Measurements from ENCODE around the gene DHX15.

DNA sequence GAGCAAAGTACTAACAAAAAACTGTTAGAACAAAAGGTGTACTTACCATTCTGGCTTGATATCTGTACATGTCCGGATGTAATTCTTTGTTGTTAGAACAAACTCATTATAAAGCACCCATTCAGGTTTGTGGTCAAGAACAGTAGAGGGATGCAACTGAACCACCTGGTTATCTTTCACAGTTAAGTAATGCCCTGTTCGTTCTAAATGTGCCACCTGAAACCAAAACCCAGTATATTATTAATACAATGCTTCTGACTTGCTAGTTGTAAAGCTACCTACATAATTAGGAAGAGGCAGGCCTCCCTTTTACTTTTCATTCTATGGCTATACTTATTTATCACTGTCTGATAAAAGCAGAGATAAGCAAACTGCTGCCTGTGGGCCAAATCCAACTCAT lies 54.8 kb downstream of the DHX15 start:
- TF ChIP-seq, protein P1, sequence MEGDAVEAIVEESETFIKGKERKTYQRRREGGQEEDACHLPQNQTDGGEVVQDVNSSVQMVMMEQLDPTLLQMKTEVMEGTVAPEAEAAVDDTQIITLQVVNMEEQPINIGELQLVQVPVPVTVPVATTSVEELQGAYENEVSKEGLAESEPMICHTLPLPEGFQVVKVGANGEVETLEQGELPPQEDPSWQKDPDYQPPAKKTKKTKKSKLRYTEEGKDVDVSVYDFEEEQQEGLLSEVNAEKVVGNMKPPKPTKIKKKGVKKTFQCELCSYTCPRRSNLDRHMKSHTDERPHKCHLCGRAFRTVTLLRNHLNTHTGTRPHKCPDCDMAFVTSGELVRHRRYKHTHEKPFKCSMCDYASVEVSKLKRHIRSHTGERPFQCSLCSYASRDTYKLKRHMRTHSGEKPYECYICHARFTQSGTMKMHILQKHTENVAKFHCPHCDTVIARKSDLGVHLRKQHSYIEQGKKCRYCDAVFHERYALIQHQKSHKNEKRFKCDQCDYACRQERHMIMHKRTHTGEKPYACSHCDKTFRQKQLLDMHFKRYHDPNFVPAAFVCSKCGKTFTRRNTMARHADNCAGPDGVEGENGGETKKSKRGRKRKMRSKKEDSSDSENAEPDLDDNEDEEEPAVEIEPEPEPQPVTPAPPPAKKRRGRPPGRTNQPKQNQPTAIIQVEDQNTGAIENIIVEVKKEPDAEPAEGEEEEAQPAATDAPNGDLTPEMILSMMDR (IDR thresholded peaks at IDR 0.05) = no peak
- TF ChIP-seq POLR2A (IDR thresholded peaks at IDR 0.05; ENCODE audit: low read depth) = no peak
